SK-MEL-5 (cell line): ENCODE measurements around the gene TRIM61. TPM values are rescaled to one million over a fixed set of nuclear protein-coding genes. Genes with fewer than 3 reads are reported as not detected.
"Not testable (repeated sequence)": the region's sequence is repeated elsewhere in the genome, so short reads cannot be mapped to it uniquely, and the experiment has no call there.

Source experiments
- DNase-seq: peaks from one replicate; pipeline ENCODE4 v3.0.0-alpha.2; 2016; ENCODE audit warnings: low read depth, low spot score
- in situ Hi-C: cut with HindIII; loops from 2 replicates; pipeline ENCODE4 v1.10.0; 2016; ENCODE audit warnings: low sequenced_read_pairs, high pct_unique_total_duplicates, low pct_unique_long_range_greater_than_20kb
- polyA plus RNA-seq, 2 experiments: library from polyadenylated mRNA; depleted of rRNA; stranded (reverse); fragments of >200 nt; gene quantifications; 2 replicates each; pipeline ENCODE4 v1.2.3, GENCODE V29; 2015
- total RNA-seq: library from RNA; depleted of rRNA; stranded (reverse); fragments of >200 nt; shearing (Covaris generic); gene quantifications from 2 replicates; pipeline ENCODE4 v1.2.3, GENCODE V29; 2014; rRNA removed

TRIM61 gene
- not detected in 2 replicates for total RNA-seq
- not detected in 2 replicates for polyA plus RNA-seq (2015; cell fraction: cytosol; rRNA removed)
- polyA plus RNA-seq (2015; cell fraction: nucleus; rRNA removed), result not detected in 2 replicates

DNA sequence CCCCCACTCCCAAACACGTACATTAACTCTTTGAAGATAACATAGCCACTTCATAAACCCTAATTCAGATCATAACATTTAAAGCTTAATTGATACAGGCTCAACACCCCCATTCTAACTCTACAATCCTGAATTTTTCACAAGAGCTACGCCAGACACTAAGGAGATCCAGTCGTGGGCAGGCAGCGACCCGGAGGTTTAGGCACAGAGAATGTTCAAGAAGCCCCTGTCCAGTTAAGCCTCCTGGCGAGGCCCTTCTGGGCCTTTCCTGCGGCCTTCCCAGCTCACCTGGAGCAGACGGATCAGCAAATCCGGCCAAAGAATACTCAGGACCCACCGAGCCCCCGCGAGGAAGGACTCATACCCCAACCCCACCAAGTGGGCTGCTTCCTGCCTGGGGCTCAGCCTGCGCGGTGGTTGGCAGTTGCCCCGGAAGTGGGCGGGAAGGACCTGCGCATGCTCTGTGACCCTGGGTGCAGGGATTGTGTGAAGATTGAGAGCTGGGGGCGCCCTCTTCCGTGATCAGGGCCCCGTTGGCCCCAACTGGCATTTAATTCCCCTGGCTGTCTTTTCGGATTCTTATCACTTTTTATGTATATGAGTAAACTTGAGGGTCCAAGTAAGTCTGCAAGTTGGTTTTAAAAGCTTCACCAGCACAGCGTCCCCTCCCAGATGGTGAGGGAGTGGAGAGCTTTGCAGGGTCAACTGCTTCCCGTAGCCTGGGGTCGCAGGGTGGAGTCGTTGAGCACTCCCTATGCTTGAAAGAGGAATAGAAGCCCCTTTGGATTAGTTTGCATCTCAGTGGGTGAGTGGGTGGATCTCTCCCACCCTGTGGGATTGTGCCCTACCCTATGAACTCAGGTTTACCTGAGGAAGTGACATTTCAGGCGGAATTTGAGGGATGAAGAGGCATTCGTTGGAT lies at the start of gene TRIM61:
TRIM61 (minus strand) TSS at position 415 of the 922 bp plus-strand sequence. CDS start 7,655 bp downstream, outside the sequence.
- no peak for DNase-seq
- in situ Hi-C loops, result no loop called here

DNA sequence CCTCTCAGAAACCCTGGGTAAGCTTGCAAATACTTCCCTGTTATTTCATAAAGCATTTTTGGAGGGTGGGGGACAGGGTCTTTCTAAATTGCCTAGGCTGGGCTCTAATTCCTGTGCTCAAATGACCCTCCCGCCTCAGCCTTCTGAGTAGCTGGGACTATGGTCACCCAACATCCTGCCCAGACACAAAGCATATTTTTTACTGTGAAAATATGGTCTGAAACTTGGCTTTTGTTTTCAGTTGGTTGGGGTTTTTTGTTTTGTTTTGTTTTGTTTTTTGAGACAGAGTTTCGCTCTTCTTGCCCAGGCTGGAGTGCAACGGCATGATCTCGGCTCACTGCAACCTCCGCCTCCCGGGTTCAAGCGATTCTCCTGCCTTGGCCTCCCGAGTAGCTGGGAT lies 48.3 kb upstream of the TRIM61 start:
- DNase-seq, in situ Hi-C loops: not testable (repeated sequence)

DNA sequence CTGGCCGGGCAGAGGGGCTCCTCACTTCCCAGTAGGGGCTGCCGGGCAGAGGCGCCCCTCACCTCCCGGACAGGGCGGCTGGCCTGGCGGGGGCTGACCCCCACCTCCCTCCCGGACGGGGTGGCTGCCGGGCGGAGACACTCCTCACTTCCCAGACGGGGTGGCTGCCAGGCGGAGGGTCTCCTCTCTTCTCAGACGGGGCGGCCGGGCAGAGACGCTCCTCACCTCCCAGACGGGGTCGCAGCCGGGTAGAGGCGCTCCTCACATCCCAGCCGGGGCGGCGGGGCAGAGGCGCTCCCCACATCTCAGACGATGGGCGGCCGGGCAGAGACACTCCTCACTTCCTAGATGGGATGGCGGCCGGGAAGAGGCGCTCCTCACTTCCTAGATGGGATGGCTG lies 42.5 kb upstream of the TRIM61 start:
- in situ Hi-C loops, DNase-seq: not testable (repeated sequence)

GRCh38 chr4:165016971-165017370 lies 39.5 kb upstream of the TRIM61 start:
- in situ Hi-C loops, result no loop called here
- DNase-seq, result peak; percentile 61

DNA sequence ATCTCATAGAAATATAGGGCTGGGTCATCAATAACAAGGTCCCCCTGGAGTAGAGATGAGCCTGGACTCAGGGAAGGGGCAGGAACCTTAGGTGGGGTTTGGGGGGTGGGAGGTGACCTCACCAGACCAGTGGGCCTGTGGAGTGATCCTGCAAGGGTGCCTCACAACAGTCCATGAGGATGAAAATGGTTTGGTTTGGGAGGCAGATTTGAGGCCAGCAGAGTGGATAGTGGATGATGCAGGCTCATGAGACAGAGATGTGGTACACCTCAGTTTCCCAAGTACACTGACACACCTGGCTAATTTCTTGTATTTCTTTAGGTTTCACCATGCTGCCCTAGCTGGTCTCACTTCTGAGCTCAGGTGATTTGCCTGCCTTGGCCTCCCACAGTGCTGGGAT lies 36.2 kb upstream of the TRIM61 start:
- no peak for DNase-seq
- in situ Hi-C loops, result no loop called here

GRCh38 chr4:165011403-165011802 lies 33.9 kb upstream of the TRIM61 start:
- no peak for DNase-seq
- in situ Hi-C loops, result no loop called here

DNA sequence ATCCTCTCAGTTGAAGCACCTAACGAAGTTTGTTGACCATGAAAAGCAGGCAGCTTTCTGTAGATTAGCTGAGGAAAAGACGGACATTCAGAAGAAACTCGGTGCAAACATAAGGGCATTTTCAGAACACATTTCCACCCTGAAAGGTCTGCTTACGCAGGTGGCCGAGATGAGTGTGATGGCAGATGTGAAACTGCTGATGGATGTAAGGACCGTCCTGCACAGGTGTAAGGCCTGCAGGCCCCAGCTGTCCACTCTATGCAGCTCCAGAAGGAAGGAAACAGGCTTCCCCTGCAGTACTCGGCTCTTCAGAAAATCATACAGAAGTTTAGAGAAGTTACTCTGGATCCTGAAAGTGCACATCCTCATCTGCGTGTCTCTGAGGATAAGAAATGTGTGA lies 33.5 kb upstream of the TRIM61 start:
- DNase-seq, result no peak
- in situ Hi-C loops, result no loop called here

DNA sequence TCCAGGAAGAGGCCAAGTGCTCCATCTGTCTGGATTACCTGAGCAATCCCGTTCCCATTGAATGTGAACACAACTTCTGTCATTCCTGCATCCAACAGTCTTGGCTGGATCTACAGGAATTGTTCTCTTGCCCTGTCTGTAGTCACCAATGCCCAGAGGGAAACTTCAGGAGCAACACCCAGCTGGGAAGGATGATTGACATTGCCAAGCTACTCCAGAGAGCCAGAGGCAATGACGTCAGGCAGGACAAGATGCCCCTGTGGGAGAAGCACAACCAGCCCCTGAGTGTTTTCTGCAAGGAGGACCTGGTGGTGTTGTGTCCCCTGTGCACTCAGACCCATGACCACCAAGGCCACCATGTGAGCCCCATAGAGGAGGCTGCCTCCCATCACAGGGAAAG lies 33.0 kb upstream of the TRIM61 start:
- in situ Hi-C loops, result no loop called here
- no peak for DNase-seq

- in situ Hi-C loops, result no loop called here
- no peak for DNase-seq
Observed at GRCh38 chr4:165009493-165010227, 32.2 kb upstream of the TRIM61 start.

GRCh38 chr4:165006886-165007285 lies 29.4 kb upstream of the TRIM61 start:
- in situ Hi-C loops, result no loop called here
- DNase-seq, result no peak

GRCh38 chr4:165006456-165006855 lies 29.0 kb upstream of the TRIM61 start:
- no peak for DNase-seq
- in situ Hi-C loops, result no loop called here

DNA sequence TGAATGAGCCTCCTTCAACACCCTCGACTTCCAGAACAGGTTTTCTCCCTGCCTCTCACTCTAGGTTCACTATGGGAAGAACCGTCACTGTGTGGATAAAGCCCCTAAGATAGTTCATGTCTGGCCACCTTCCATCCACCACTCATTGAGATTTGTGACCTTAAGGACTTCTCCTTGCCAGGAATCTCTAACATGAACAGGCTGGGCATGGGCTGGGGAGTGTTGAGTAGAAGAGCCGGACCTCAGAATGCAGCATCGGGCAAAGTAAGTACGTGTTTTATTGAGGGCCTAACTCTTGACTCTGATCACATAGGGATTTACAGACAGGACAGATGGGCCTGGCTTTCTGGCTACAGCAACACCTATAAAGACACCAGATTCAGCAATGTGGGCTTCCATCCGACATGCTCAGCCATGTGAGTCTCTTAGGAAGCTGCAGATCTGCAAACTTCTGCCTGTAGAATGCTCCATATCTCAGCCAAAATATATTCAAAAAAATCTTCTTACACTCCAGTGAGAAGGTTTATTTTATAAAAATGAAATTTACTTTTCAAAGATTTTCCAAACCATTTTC lies 28.0 kb upstream of the TRIM61 start:
- DNase-seq, result no peak
- in situ Hi-C loops, result no loop called here

- in situ Hi-C loops, DNase-seq: not testable (repeated sequence)
Observed at GRCh38 chr4:165001957-165002356, 24.5 kb upstream of the TRIM61 start.

DNA sequence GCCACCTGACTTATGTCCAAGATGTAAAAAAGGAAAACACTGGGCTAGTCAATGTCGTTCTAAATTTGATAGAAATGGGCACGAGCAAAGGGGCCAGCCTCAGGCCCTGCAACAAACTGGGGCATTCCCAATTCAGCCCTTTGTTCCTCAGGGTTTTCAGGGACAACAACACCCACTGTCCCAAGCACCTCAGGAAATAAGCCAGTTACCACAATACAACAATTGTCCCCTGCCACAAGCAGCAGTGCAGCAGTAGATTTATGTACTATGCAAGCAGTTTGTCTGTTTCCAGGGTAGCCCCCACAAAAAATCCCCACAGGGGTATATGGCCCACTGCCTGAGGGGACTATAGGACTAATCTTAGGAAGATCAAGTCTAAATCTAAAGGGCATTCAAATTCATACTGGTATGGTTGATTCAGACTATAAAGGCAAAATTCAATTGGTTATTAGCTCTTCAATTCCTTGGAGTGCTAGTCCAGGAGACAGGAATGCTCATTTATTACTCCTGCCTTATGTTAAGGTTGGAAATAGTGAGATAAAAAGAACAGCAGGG lies 21.1 kb upstream of the TRIM61 start:
- in situ Hi-C loops, DNase-seq: not testable (repeated sequence)

- DNase-seq, result no peak
- in situ Hi-C loops, result no loop called here
Observed at GRCh38 chr4:164997941-164998340, 20.5 kb upstream of the TRIM61 start.

- in situ Hi-C loops, result no loop called here
- DNase-seq, result peak; percentile 60
Observed at GRCh38 chr4:164997324-164997723, 19.9 kb upstream of the TRIM61 start.

DNA sequence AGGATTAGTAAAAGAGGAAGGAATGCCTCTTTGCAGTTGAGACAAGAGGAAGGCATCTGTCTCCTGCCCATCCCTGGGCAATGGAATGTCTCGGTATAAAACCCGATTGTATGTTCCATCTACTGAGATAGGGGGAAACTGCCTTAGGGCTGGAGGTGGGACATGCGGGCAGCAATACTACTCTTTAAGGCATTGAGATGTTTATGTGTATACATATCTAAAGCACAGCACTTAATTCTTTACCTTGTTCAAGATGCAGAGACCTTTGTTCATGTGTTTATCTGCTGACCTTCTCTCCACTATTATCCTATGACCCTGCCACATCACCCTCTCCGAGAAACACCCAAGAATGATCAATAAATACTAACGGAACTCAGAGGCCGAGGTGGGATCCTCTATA lies 18.7 kb upstream of the TRIM61 start:
- DNase-seq, in situ Hi-C loops: not testable (repeated sequence)

GRCh38 chr4:164990786-164991185 lies 13.3 kb upstream of the TRIM61 start:
- in situ Hi-C loops, DNase-seq: not testable (repeated sequence)
